ENCODE results near the gene POLN. TPM values are rescaled to one million over a fixed set of nuclear protein-coding genes. Genes with fewer than 3 reads are reported as not detected.

Gene POLN
- total RNA-seq = 1 to 10 TPM in 2 of 4 donors, under 1 TPM in 2; 0.91 to 8.0 (median 1.2) TPM

DNA sequence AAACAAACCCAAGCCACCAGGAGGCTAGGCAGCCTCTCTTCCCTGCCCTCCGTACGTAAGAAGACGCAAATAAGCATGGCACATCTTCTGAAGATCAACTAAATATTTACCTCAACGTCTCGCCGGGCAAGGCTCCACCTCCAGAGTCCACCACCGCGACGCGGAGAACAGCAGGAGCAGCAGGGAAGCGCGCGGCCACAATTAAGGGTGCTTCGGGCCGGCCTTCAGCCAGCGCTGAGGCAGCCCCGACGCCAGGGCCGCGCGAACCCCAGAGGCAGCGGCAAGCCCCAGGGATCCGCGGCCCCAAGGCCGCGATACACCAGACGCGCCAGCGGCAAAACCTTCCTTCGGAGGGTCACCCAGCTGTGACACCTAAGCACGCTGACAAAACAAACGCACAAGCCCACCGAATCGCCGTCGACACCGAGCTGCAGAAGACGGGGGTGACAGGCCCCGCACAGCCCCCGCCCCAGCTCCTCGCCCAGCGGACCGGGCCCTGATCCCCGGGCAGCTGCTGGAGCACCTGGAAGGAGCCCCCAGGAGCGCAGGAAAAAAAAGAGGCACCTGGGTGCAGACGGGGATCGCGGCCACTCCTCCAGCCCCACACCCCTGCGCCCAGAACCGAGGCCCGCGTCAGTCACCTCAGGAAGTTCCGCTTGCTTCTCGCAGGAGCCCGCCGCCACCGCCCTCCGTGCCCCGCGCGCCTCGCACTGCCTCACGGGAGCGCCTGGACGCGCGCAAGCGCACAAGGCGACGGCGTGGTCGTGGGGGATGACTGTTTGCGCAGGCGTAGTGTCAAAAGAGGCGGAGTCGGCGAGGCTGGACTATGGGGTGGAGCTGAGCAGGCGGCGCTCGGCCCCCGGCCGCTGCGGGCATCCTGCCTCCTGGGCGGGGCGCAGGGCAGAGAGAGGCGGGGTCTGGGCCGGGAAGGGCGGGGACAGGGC, at the start of gene POLN, which contains the start of gene HAUS3:
Gene POLN (minus strand): TSS at position 712 of the 944 bp plus-strand sequence. CDS start 12,890 bp downstream, outside the sequence.
Gene HAUS3 (minus strand): TSS at position 712 of the 944 bp plus-strand sequence. CDS start 1,175 bp downstream, outside the sequence.
- Histone ChIP-seq H3K9me3 (no peaks in the 10 kb centered on the region), H3K4me1 (peaks cover 52% of the 10 kb centered on the region), H3K27ac (peak within 1 kb of the TSS; percentile 76), H3K4me3 (peak within 1 kb of the TSS; percentile 95), H3K36me3 (no peaks in the 10 kb centered on the region), H3K27me3 (no peaks in the 10 kb centered on the region)
- WGBS = under 1% methylated on average over 52 of the region's 88 CpGs
- peak; percentile 99 for DNase-seq (ENCODE audit: low spot score in 2 of 2)
- TF ChIP-seq POLR2AphosphoS5 (IDR thresholded peaks at IDR 0.05) (peak in 1 of 3 donors; percentile 17), EP300 (IDR thresholded peaks at IDR 0.05) (no peak), POLR2A (IDR thresholded peaks at IDR 0.05) (peak in 1 of 2 donors; percentile 41)
- TF ChIP-seq, protein P1, sequence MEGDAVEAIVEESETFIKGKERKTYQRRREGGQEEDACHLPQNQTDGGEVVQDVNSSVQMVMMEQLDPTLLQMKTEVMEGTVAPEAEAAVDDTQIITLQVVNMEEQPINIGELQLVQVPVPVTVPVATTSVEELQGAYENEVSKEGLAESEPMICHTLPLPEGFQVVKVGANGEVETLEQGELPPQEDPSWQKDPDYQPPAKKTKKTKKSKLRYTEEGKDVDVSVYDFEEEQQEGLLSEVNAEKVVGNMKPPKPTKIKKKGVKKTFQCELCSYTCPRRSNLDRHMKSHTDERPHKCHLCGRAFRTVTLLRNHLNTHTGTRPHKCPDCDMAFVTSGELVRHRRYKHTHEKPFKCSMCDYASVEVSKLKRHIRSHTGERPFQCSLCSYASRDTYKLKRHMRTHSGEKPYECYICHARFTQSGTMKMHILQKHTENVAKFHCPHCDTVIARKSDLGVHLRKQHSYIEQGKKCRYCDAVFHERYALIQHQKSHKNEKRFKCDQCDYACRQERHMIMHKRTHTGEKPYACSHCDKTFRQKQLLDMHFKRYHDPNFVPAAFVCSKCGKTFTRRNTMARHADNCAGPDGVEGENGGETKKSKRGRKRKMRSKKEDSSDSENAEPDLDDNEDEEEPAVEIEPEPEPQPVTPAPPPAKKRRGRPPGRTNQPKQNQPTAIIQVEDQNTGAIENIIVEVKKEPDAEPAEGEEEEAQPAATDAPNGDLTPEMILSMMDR (IDR thresholded peaks at IDR 0.05) = no peak

DNA sequence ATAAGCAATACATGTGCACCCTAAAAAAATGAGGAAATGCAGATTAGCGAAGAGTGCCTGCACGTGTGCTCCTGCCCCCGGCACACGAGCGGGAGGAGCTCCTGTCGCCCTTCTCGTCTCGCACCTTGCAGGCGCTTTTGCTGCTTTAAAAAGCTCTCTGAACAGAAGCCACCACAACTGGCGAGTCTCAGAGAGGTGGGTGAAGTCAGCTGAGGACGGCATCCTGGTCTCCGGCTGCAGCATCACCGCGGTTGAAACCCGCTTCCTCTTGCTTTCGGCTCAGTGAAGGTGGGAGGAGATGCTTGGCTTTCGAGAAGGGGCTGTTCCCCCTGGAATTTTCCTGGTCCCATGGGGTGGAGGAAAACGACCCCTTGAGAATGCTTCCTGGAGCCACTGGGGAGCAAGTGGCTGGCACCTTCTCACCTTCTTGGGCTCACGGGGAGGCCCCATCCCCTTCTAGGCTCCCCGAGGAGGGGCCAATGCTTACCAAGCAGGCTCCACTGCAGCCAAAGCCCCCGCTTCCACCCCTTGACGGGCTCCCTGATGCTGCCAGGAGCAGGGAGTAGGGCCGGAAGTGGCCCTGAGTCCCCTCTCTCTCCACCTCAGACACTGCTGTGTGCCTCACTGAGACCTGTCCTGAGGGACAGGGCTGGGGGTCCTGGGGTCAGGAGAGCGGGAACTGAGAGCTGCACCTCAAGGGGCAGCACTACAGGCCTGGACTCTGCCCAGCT, 49.2 kb upstream of the POLN start:
- peak; percentile 54 to 57 for DNase-seq (ENCODE audit: low spot score in 2 of 2)

DNA sequence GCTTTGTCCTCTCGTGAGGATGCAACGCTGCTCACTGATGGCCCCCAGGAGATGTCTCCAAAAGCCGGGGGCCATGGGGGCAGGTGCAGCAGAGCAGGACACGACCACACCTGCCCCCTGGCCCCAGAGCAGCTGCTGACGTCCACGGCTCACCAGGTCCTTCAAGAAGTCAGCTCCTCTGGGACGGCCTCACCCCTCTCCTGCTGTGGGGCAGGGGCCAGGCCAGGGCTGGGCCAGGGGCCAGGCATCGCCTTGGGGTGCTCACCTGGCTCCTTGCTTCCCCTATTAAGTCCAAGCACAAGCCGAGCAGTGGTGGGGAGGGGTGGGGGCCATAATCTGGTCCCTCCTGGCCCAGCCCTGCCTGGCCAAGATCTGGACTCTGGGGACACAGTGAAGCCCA, 48.6 kb upstream of the POLN start:
- DNase-seq (ENCODE audit: low spot score in 2 of 2) = peak; percentile 45 to 70
- TF ChIP-seq EP300 (IDR thresholded peaks at IDR 0.05) (no peak), POLR2AphosphoS5 (IDR thresholded peaks at IDR 0.05) (no peak), POLR2A (IDR thresholded peaks at IDR 0.05) (no peak)
- TF ChIP-seq, protein P1 (IDR thresholded peaks at IDR 0.05) = no peak
- H3K27me3 ChIP-seq = no peaks in the 10 kb centered on the region
- no peak overlapping the region for H3K27ac ChIP-seq
- no peaks in the 10 kb centered on the region for H3K9me3 ChIP-seq
- H3K4me1 ChIP-seq = peaks cover 6% of the 10 kb centered on the region
- 90% methylated on average over 9 of the region's 9 CpGs for WGBS
- no peak overlapping the region for H3K4me3 ChIP-seq
- H3K36me3 ChIP-seq = no peaks in the 10 kb centered on the region

More for the DNA sequence above, 49.2 kb upstream of the POLN start:
- Histone ChIP-seq H3K27me3 (no peaks in the 10 kb centered on the region), H3K36me3 (no peaks in the 10 kb centered on the region), H3K27ac (no peak overlapping the region), H3K4me3 (no peak overlapping the region), H3K4me1 (peaks cover 6% of the 10 kb centered on the region), H3K9me3 (no peaks in the 10 kb centered on the region)
- TF ChIP-seq EP300 (IDR thresholded peaks at IDR 0.05) = no peak
- TF ChIP-seq, protein P1 (IDR thresholded peaks at IDR 0.05) = no peak
- no peak for TF ChIP-seq POLR2AphosphoS5 (IDR thresholded peaks at IDR 0.05)
- TF ChIP-seq POLR2A (IDR thresholded peaks at IDR 0.05) = no peak
- WGBS = 84% methylated on average over 20 of the region's 24 CpGs

DNA sequence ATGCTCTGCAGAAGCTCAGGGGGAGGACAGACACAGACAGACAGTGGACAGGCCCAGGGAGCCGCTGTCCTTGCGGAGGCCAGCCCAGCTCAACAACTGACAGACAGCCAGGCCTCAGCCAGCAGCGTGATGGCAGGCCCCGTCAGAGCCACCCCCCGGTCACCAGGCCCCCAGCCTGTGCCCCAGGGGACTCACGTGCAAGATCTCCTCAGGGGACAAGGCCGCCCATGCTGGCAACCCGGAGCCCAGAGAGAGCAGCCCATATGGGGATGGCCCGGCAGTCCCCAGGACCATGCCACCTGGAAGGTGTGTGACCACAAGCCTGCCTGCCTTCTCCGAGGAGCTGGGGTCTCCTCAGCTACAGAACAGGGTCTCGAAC, 48.0 kb upstream of the POLN start:
- Histone ChIP-seq H3K27me3 (no peaks in the 10 kb centered on the region), H3K27ac (no peak overlapping the region), H3K4me1 (peaks cover 6% of the 10 kb centered on the region), H3K36me3 (no peaks in the 10 kb centered on the region), H3K9me3 (no peaks in the 10 kb centered on the region), H3K4me3 (no peak overlapping the region)
- WGBS = no CpG with 5 or more reads among the region's 11 CpGs
- DNase-seq (ENCODE audit: low spot score in 2 of 2) = peak in 1 of 2 donors; percentile 57
- TF ChIP-seq, protein P1 (IDR thresholded peaks at IDR 0.05) = no peak
- no peak for TF ChIP-seq POLR2AphosphoS5 (IDR thresholded peaks at IDR 0.05)
- TF ChIP-seq POLR2A (IDR thresholded peaks at IDR 0.05) = no peak
- TF ChIP-seq EP300 (IDR thresholded peaks at IDR 0.05) = no peak
